22Rv1 (cell line): Measurements from ENCODE around the gene PCSK6.

Experiments used
- CTCF ChIP-seq: fragments of 450-650 bp; IDR thresholded peaks from 2 replicates; pipeline ENCODE4 v1.5.1; 2017; ENCODE audit warnings: mild to moderate bottlenecking
- ZFX ChIP-seq: fragments of 450-650 bp; IDR thresholded peaks from 2 replicates; pipeline ENCODE4 v1.6.1; 2017; ENCODE audit warnings: antibody characterized with exemption, borderline replicate concordance

DNA sequence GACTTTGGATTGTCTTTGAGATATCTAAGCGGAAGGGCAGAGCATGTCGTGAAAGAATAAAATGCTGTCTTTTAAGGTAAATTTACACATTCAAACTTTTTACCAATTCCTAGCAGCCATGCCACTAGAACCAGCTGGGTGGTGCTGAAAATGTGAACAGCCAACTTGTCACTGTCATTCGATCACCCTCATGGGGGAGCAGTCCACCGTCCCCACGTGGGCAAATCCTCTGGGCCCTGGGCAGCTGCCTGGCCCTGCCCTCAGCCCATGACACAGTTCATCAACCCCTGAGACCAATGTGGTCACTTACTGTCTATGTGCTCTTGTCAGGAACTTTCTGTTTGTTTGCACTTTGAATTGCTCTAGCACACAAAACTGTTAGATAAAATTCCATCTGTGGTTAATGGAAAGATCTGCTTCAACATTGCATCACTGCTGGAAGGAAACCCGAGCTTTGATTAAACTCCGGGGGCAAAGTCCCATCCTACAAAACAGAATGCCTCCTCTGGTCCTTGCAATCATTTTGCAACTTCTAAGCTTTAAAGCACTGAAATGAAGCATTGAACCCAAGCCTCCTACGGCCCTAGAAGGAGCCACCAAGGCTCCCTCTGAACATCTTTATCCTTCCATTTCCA is 50.1 kb downstream of the PCSK6 start:
- TF ChIP-seq ZFX: no peak
- no peak for TF ChIP-seq CTCF
